ENCODE results near the gene ANXA1.

DNA sequence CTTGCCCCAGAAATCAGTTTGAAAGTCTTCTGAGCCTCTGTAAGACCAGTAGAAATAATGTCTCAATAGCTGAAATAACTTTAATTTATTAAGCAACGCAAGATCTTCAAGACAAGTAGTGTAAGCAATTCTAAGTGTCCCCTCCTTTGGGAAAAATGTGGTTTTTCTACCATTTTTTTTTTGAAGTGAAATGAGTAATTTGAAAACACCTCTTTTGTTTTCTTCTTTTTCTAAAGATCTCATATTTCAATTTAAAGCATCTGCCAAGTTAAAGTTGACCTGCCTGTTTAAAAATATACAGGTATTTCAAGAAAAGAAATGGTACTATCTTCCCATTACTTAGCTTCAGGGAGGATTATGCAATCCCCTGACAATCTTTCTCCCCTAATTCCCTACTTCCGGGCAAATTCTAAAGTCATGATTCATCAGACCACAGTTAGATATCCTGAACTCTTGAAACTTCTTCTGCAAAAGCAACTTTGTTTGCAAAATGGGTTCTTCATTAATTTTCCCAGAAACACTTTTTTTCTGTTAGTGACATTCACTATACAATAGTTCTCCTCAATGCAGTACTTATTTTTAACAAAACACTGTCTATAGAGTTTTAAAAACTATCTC, 7.8 kb upstream of the ANXA1 start:
- TF ChIP-seq, protein P1, sequence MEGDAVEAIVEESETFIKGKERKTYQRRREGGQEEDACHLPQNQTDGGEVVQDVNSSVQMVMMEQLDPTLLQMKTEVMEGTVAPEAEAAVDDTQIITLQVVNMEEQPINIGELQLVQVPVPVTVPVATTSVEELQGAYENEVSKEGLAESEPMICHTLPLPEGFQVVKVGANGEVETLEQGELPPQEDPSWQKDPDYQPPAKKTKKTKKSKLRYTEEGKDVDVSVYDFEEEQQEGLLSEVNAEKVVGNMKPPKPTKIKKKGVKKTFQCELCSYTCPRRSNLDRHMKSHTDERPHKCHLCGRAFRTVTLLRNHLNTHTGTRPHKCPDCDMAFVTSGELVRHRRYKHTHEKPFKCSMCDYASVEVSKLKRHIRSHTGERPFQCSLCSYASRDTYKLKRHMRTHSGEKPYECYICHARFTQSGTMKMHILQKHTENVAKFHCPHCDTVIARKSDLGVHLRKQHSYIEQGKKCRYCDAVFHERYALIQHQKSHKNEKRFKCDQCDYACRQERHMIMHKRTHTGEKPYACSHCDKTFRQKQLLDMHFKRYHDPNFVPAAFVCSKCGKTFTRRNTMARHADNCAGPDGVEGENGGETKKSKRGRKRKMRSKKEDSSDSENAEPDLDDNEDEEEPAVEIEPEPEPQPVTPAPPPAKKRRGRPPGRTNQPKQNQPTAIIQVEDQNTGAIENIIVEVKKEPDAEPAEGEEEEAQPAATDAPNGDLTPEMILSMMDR (conservative IDR thresholded peaks at IDR 0.05; ENCODE audit: low read depth in 2 of 2), result no peak
- no peak for TF ChIP-seq CREB1 (CRISPR knock-in tag; IDR thresholded peaks at IDR 0.05; ENCODE audit: low read depth)
- no peak for TF ChIP-seq EZH2 (IDR thresholded peaks at IDR 0.05; ENCODE audit: low read depth, unreplicated experiment)
- no peak for TF ChIP-seq REST (IDR thresholded peaks at IDR 0.05; ENCODE audit: unreplicated experiment)
- no peak for TF ChIP-seq ZNF114 (CRISPR knock-in tag; IDR thresholded peaks at IDR 0.05)
- TF ChIP-seq POLR2AphosphoS5 (IDR thresholded peaks at IDR 0.05; ENCODE audit: low read depth), result no peak
- TF ChIP-seq EZH2phosphoT487 (IDR thresholded peaks at IDR 0.05; ENCODE audit: unreplicated experiment), result no peak
- TF ChIP-seq ZNF462 (CRISPR knock-in tag; IDR thresholded peaks at IDR 0.05), result no peak
- TF ChIP-seq JUNB (IDR thresholded peaks at IDR 0.05; ENCODE audit: unreplicated experiment), result no peak
- no peak for TF ChIP-seq STAT1 (IDR thresholded peaks at IDR 0.05; ENCODE audit: unreplicated experiment)
- TF ChIP-seq ETS1 (IDR thresholded peaks at IDR 0.05), result no peak
- TF ChIP-seq NANOG (IDR thresholded peaks at IDR 0.05; ENCODE audit: borderline replicate concordance), result no peak
- TF ChIP-seq ZNF331 (CRISPR knock-in tag; IDR thresholded peaks at IDR 0.05; ENCODE audit: low read depth), result no peak
